ENCODE results near the gene SIRT3. TPM values are rescaled to one million over a fixed set of nuclear protein-coding genes. Genes with fewer than 3 reads are reported as not detected.

SIRT3 gene
- polyA plus RNA-seq, 3 donors: 4.3 to 23.7 (median 4.3) TPM

DNA sequence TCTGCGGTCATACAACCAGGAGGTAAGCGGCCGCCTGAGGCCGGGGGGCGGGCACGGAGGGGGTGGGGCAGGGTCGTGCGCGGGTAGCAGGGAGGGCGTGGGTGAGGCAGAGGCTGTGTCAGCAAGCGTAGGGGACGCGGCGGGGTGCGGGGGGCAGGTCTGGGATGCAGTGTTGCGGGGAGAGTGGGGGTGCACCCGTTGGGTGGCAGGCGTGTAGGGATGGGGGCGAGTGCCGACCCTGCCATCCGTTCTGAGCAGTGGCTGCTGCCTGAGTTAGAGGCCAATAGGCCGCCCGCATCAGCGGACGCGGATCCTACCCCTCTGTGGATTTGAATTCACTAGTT lies 27.3 kb downstream of the SIRT3 start:
- Histone ChIP-seq H3K4me2 (replicated peaks; ENCODE audit: extremely low read depth, low read length, poor library complexity, severe bottlenecking) (peak overlapping the region; percentile 86), H3K27me3 (ENCODE audit: control insufficient read depth in 2 of 2, insufficient read depth in 2 of 2, low read length in 2 of 2) (no peaks in the 10 kb centered on the region), H3K9ac (ENCODE audit: insufficient read depth, low read length, poor library complexity, severe bottlenecking) (peak overlapping the region; percentile 98), H3K36me3 (replicated peaks in 1 of 2; ENCODE audit: control insufficient read depth in 1 of 2, insufficient read depth in 2 of 2, low read length in 2 of 2) (peaks cover 56 to 66% of the 10 kb centered on the region in 2 donors), H3K9me3 (replicated peaks in 1 of 2; ENCODE audit: control insufficient read depth in 1 of 2, insufficient read depth in 1 of 2, low read length in 2 of 2) (no peaks in the 10 kb centered on the region), H3K4me1 (ENCODE audit: control insufficient read depth in 1 of 2, insufficient read depth in 2 of 2, low read length in 2 of 2) (peaks cover 29 to 45% of the 10 kb centered on the region in 2 donors), H3K79me2 (ENCODE audit: insufficient read depth, low read length) (peaks cover 59% of the 10 kb centered on the region), H3K27ac (ENCODE audit: low read depth in 1 of 2, low read length in 2 of 2) (peak overlapping the region in 1 of 2 donors; percentile 100), H4K20me1 (ENCODE audit: insufficient read depth, low read length) (peaks cover 63% of the 10 kb centered on the region), H2AFZ (ENCODE audit: insufficient read depth, low read depth, low read length, poor library complexity, severe bottlenecking) (peak overlapping the region; percentile 62), H3K4me3 (replicated peaks in 1 of 3; ENCODE audit: low read depth in 2 of 3, low read length in 3 of 3) (peak overlapping the region; percentile 69 to 98 (median 81))
- WGBS (ENCODE audit: insufficient coverage): under 1% methylated on average over 19 of the region's 26 CpGs
- peak overlapping the region; percentile 97 to 98 for H3K4me3 Mint-ChIP-seq
- peaks cover 37% of the 10 kb centered on the region for H3K4me1 Mint-ChIP-seq
- TF ChIP-seq, protein P1, sequence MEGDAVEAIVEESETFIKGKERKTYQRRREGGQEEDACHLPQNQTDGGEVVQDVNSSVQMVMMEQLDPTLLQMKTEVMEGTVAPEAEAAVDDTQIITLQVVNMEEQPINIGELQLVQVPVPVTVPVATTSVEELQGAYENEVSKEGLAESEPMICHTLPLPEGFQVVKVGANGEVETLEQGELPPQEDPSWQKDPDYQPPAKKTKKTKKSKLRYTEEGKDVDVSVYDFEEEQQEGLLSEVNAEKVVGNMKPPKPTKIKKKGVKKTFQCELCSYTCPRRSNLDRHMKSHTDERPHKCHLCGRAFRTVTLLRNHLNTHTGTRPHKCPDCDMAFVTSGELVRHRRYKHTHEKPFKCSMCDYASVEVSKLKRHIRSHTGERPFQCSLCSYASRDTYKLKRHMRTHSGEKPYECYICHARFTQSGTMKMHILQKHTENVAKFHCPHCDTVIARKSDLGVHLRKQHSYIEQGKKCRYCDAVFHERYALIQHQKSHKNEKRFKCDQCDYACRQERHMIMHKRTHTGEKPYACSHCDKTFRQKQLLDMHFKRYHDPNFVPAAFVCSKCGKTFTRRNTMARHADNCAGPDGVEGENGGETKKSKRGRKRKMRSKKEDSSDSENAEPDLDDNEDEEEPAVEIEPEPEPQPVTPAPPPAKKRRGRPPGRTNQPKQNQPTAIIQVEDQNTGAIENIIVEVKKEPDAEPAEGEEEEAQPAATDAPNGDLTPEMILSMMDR (IDR thresholded peaks at IDR 0.05): no peak
- peaks cover 0 to 4% (median 2%) of the 10 kb centered on the region in 3 donors for H3K27me3 Mint-ChIP-seq (ENCODE audit: low read depth in 3 of 3)
- intact Hi-C loops (cut with micrococcal nuclease): loop anchor here in 1 of 2 donors (2.0 to 10.0 kb wide), 3 partner anchors 58 to 296 kb away; partner anchors contain the start of gene RNH1
- peaks cover 57 to 64% of the 10 kb centered on the region in 2 donors for H3K36me3 Mint-ChIP-seq
- peak overlapping the region; percentile 53 to 100 (median 86) for H3K27ac Mint-ChIP-seq
- no peaks in the 10 kb centered on the region for H3K9me3 Mint-ChIP-seq
- DNase-seq: no peak

DNA sequence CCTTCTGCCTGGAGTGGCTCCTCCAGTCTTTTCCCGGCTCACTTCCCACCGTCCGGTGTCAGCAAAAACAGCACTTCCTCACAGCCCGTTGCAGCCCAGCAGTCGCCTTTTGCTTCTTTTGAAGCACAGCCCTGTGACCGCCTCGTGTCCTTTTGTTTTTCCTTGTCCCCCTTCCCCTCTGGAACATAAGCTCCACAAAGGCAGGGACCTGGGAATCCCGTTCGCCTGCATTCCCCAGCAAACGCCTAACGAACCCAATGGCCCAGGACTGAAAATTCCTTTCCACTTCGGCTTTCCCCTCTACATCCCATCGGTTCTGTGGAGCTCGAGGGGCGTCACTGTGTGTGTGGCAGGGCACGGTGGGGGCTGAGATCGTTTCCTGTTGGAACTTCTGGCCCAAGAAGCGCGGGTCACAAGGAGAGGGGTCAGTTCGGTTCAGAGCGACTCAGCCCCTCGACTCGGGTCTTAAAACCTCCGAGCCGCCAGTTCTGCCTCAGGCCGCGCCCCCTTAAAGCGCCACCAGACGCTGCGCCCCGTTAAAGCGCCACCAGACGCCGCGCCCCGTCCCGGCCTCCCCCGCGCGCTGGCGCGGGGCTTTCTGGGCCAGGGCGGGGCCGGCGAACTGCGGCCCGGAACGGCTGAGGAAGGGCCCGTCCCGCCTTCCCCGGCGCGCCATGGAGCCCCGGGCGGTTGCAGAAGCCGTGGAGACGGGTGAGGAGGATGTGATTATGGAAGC lies 27.8 kb downstream of the SIRT3 start:
- no peaks in the 10 kb centered on the region for H3K27me3 ChIP-seq (ENCODE audit: control insufficient read depth in 2 of 2, insufficient read depth in 2 of 2, low read length in 2 of 2)
- peak overlapping the region; percentile 98 for H3K9ac ChIP-seq (ENCODE audit: insufficient read depth, low read length, poor library complexity, severe bottlenecking)
- under 1% methylated on average over 49 of the region's 57 CpGs for WGBS (ENCODE audit: insufficient coverage)
- peaks cover 68% of the 10 kb centered on the region for H4K20me1 ChIP-seq (ENCODE audit: insufficient read depth, low read length)
- H3K9me3 Mint-ChIP-seq: no peaks in the 10 kb centered on the region
- H3K27ac ChIP-seq (ENCODE audit: low read depth in 1 of 2, low read length in 2 of 2): peak overlapping the region; percentile 98 to 100
- H3K4me1 ChIP-seq (ENCODE audit: control insufficient read depth in 1 of 2, insufficient read depth in 2 of 2, low read length in 2 of 2): peaks cover 29 to 49% of the 10 kb centered on the region in 2 donors
- no peaks in the 10 kb centered on the region for H3K9me3 ChIP-seq (replicated peaks in 1 of 2; ENCODE audit: control insufficient read depth in 1 of 2, insufficient read depth in 1 of 2, low read length in 2 of 2)
- peak overlapping the region; percentile 86 for H3K4me2 ChIP-seq (replicated peaks; ENCODE audit: extremely low read depth, low read length, poor library complexity, severe bottlenecking)
- TF ChIP-seq, protein P1 (IDR thresholded peaks at IDR 0.05): no peak
- H3K79me2 ChIP-seq (ENCODE audit: insufficient read depth, low read length): peaks cover 62% of the 10 kb centered on the region
- H3K4me3 Mint-ChIP-seq: peak overlapping the region; percentile 97 to 98
- DNase-seq: peak; percentile 59 to 78 (median 62)
- H2AFZ ChIP-seq (ENCODE audit: insufficient read depth, low read depth, low read length, poor library complexity, severe bottlenecking): peak overlapping the region; percentile 62
- H3K36me3 Mint-ChIP-seq: peaks cover 59 to 64% of the 10 kb centered on the region in 2 donors
- peaks cover 0 to 4% (median 2%) of the 10 kb centered on the region in 3 donors for H3K27me3 Mint-ChIP-seq (ENCODE audit: low read depth in 3 of 3)
- H3K27ac Mint-ChIP-seq: peak overlapping the region; percentile 99 to 100 (median 100)
- H3K36me3 ChIP-seq (replicated peaks in 1 of 2; ENCODE audit: control insufficient read depth in 1 of 2, insufficient read depth in 2 of 2, low read length in 2 of 2): peaks cover 52 to 66% of the 10 kb centered on the region in 2 donors
- peak overlapping the region; percentile 69 to 98 (median 81) for H3K4me3 ChIP-seq (replicated peaks in 1 of 3; ENCODE audit: low read depth in 2 of 3, low read length in 3 of 3)
- intact Hi-C loops (cut with micrococcal nuclease): loop anchor here in 1 of 2 donors (2.0 to 10.0 kb wide), 3 partner anchors 59 to 296 kb away; partner anchors contain the start of gene RNH1
- peaks cover 42% of the 10 kb centered on the region for H3K4me1 Mint-ChIP-seq
